ENCODE data around the gene PCDHB11. TPM values are rescaled to one million over a fixed set of nuclear protein-coding genes. Genes with fewer than 3 reads are reported as not detected.
"Not testable (repeated sequence)": the region's sequence is repeated elsewhere in the genome, so short reads cannot be mapped to it uniquely, and the experiment has no call there.

Gene PCDHB11
- polyA plus RNA-seq, result under 1 TPM in 2 of 4 donors, not detected in 2; 0.27 to 0.65 TPM
- long read RNA-seq, donor 1, result 0 reads
- long read RNA-seq, donor 2, result 0 reads
- long read RNA-seq, donor 3, result 0 reads
- long read RNA-seq, donor 4, full-length matches to known transcripts, result 1 of 1 reads
- long read RNA-seq, donor 4, partial matches to known transcripts, result 0 of 1 reads
- long read RNA-seq, donor 4, other reads (novel, unspliced or antisense), result 0 of 1 reads
- long read RNA-seq, donor 5, result 0 reads
- long read RNA-seq, donor 6, full-length matches to known transcripts, result 1 of 1 reads
- long read RNA-seq, donor 6, partial matches to known transcripts, result 0 of 1 reads
- long read RNA-seq, donor 6, other reads (novel, unspliced or antisense), result 0 of 1 reads
- long read RNA-seq, donor 7, full-length matches to known transcripts, result 3 of 3 reads
- long read RNA-seq, donor 7, partial matches to known transcripts, result 0 of 3 reads
- long read RNA-seq, donor 7, other reads (novel, unspliced or antisense), result 0 of 3 reads
- long read RNA-seq, donor 8, result 0 reads
- long read RNA-seq, donor 9, full-length matches to known transcripts, result 1 of 1 reads
- long read RNA-seq, donor 9, partial matches to known transcripts, result 0 of 1 reads
- long read RNA-seq, donor 9, other reads (novel, unspliced or antisense), result 0 of 1 reads
- long read RNA-seq, donor 10, full-length matches to known transcripts, result 5 of 5 reads
- long read RNA-seq, donor 10, partial matches to known transcripts, result 0 of 5 reads
- long read RNA-seq, donor 10, other reads (novel, unspliced or antisense), result 0 of 5 reads

GRCh38 chr5:141199359-141200235 lies at the start of gene PCDHB11:
TSS of gene PCDHB11 (plus strand) at chr5:141199627. CDS start at chr5:141199775, 148 bp downstream.
- FAIRE-seq (no peak), DNase-seq (no peak)

GRCh38 chr5:141149812-141150211 lies 49.6 kb upstream of the PCDHB11 start, which contains the start of gene PCDHB6:
TSS of gene PCDHB6 (plus strand) at chr5:141150057. CDS start at chr5:141150258, 201 bp downstream.
- no peaks in the 10 kb centered on the region for H3K27me3 ChIP-seq (ENCODE audit: control insufficient read depth in 3 of 3, insufficient read depth in 3 of 3, low read length in 3 of 3)
- H3K4me3 ChIP-seq (ENCODE audit: low read depth in 1 of 3, low read length in 3 of 3), result no peak within 1 kb of the TSS
- FAIRE-seq, result no peak
- DNase-seq, result no peak
- no peaks in the 10 kb centered on the region for H3K36me3 ChIP-seq (ENCODE audit: control insufficient read depth in 3 of 3, insufficient read depth in 2 of 3, low read depth in 1 of 3, low read length in 3 of 3)
- no peak within 1 kb of the TSS for H3K27ac ChIP-seq (ENCODE audit: low read depth in 1 of 3, low read length in 2 of 3)
- 18 to 32% (median 24%) methylated on average over 18 of the region's 18 CpGs for WGBS, 3 donors
- H3K9me3 ChIP-seq (ENCODE audit: control insufficient read depth in 2 of 2, insufficient read depth in 1 of 2, low read depth in 1 of 2, low read length in 1 of 2), result peaks cover 0 to 27% of the 10 kb centered on the region in 2 donors
- no peaks in the 10 kb centered on the region for H3K4me1 ChIP-seq (ENCODE audit: control insufficient read depth in 3 of 3, insufficient read depth in 2 of 3, low read depth in 1 of 3, low read length in 2 of 3)

More at GRCh38 chr5:141199359-141200235, at the start of gene PCDHB11:
- no peaks in the 10 kb centered on the region for H3K36me3 ChIP-seq (ENCODE audit: control insufficient read depth in 3 of 3, insufficient read depth in 2 of 3, low read depth in 1 of 3, low read length in 3 of 3)
- H3K4me3 ChIP-seq (ENCODE audit: low read depth in 1 of 3, low read length in 3 of 3), result no peak within 1 kb of the TSS
- peaks cover 0 to 3% (median 0%) of the 10 kb centered on the region in 3 donors for H3K27me3 ChIP-seq (ENCODE audit: control insufficient read depth in 3 of 3, insufficient read depth in 3 of 3, low read length in 3 of 3)
- H3K4me1 ChIP-seq (ENCODE audit: control insufficient read depth in 3 of 3, insufficient read depth in 2 of 3, low read depth in 1 of 3, low read length in 2 of 3), result no peaks in the 10 kb centered on the region
- H3K9me3 ChIP-seq (ENCODE audit: control insufficient read depth in 2 of 2, insufficient read depth in 1 of 2, low read depth in 1 of 2, low read length in 1 of 2), result peaks cover 0 to 32% of the 10 kb centered on the region in 2 donors
- 36 to 52% (median 40%) methylated on average over 21 of the region's 21 CpGs for WGBS, 3 donors
- no peak within 1 kb of the TSS for H3K27ac ChIP-seq (ENCODE audit: low read depth in 1 of 3, low read length in 2 of 3)

GRCh38 chr5:141150224-141150992 lies 49.0 kb upstream of the PCDHB11 start:
- Histone ChIP-seq H3K27me3 (ENCODE audit: control insufficient read depth in 3 of 3, insufficient read depth in 3 of 3, low read length in 3 of 3) (no peaks in the 10 kb centered on the region), H3K27ac (ENCODE audit: low read depth in 1 of 3, low read length in 2 of 3) (no peak overlapping the region), H3K36me3 (ENCODE audit: control insufficient read depth in 3 of 3, insufficient read depth in 2 of 3, low read depth in 1 of 3, low read length in 3 of 3) (no peaks in the 10 kb centered on the region), H3K9me3 (ENCODE audit: control insufficient read depth in 2 of 2, insufficient read depth in 1 of 2, low read depth in 1 of 2, low read length in 1 of 2) (peaks cover 0 to 29% of the 10 kb centered on the region in 2 donors), H3K4me1 (ENCODE audit: control insufficient read depth in 3 of 3, insufficient read depth in 2 of 3, low read depth in 1 of 3, low read length in 2 of 3) (no peaks in the 10 kb centered on the region), H3K4me3 (ENCODE audit: low read depth in 1 of 3, low read length in 3 of 3) (no peak overlapping the region)
- FAIRE-seq (no peak), DNase-seq (no peak)
- WGBS, 3 donors, result 47 to 61% (median 54%) methylated on average over 33 of the region's 33 CpGs

- H3K4me1 ChIP-seq (ENCODE audit: control insufficient read depth in 3 of 3, insufficient read depth in 2 of 3, low read depth in 1 of 3, low read length in 2 of 3), result no peaks in the 10 kb centered on the region
- H3K4me3 ChIP-seq (ENCODE audit: low read depth in 1 of 3, low read length in 3 of 3), result no peak overlapping the region
- no peaks in the 10 kb centered on the region for H3K27me3 ChIP-seq (ENCODE audit: control insufficient read depth in 3 of 3, insufficient read depth in 3 of 3, low read length in 3 of 3)
- peaks cover 0 to 31% of the 10 kb centered on the region in 2 donors for H3K9me3 ChIP-seq (ENCODE audit: control insufficient read depth in 2 of 2, insufficient read depth in 1 of 2, low read depth in 1 of 2, low read length in 1 of 2)
- H3K27ac ChIP-seq (ENCODE audit: low read depth in 1 of 3, low read length in 2 of 3), result no peak overlapping the region
- no peaks in the 10 kb centered on the region for H3K36me3 ChIP-seq (ENCODE audit: control insufficient read depth in 3 of 3, insufficient read depth in 2 of 3, low read depth in 1 of 3, low read length in 3 of 3)
- FAIRE-seq (no peak), DNase-seq (no peak)
- 48 to 56% (median 53%) methylated on average over 13 of the region's 13 CpGs for WGBS, 3 donors
Measured at GRCh38 chr5:141150993-141151325, 48.5 kb upstream of the PCDHB11 start.

- not testable (repeated sequence) for H3K27ac ChIP-seq (ENCODE audit: low read depth in 1 of 3, low read length in 2 of 3); H3K27me3 ChIP-seq (ENCODE audit: control insufficient read depth in 3 of 3, insufficient read depth in 3 of 3, low read length in 3 of 3); FAIRE-seq; H3K36me3 ChIP-seq (ENCODE audit: control insufficient read depth in 3 of 3, insufficient read depth in 2 of 3, low read depth in 1 of 3, low read length in 3 of 3); H3K4me3 ChIP-seq (ENCODE audit: low read depth in 1 of 3, low read length in 3 of 3); H3K4me1 ChIP-seq (ENCODE audit: control insufficient read depth in 3 of 3, insufficient read depth in 2 of 3, low read depth in 1 of 3, low read length in 2 of 3); DNase-seq
- WGBS, 3 donors, result 45 to 68% (median 66%) methylated on average over 21 to 39 of the region's 41 CpGs
- H3K9me3 ChIP-seq (ENCODE audit: control insufficient read depth in 2 of 2, insufficient read depth in 1 of 2, low read depth in 1 of 2, low read length in 1 of 2), result peaks cover 0 to 38% of the 10 kb centered on the region in 2 donors
Measured at GRCh38 chr5:141151632-141152031, 47.8 kb upstream of the PCDHB11 start.

GRCh38 chr5:141152096-141152495 lies 47.3 kb upstream of the PCDHB11 start:
- FAIRE-seq, result not testable (repeated sequence)

GRCh38 chr5:141155540-141156374 lies 43.7 kb upstream of the PCDHB11 start:
- no peak for DNase-seq
- no peak overlapping the region for H3K4me3 ChIP-seq (ENCODE audit: low read depth in 1 of 3, low read length in 3 of 3)
- peaks cover 0 to 37% of the 10 kb centered on the region in 2 donors for H3K9me3 ChIP-seq (ENCODE audit: control insufficient read depth in 2 of 2, insufficient read depth in 1 of 2, low read depth in 1 of 2, low read length in 1 of 2)
- H3K36me3 ChIP-seq (ENCODE audit: control insufficient read depth in 3 of 3, insufficient read depth in 2 of 3, low read depth in 1 of 3, low read length in 3 of 3), result no peaks in the 10 kb centered on the region
- no peaks in the 10 kb centered on the region for H3K4me1 ChIP-seq (ENCODE audit: control insufficient read depth in 3 of 3, insufficient read depth in 2 of 3, low read depth in 1 of 3, low read length in 2 of 3)
- WGBS, 3 donors, result 36 to 48% (median 38%) methylated on average over 21 of the region's 21 CpGs
- no peaks in the 10 kb centered on the region for H3K27me3 ChIP-seq (ENCODE audit: control insufficient read depth in 3 of 3, insufficient read depth in 3 of 3, low read length in 3 of 3)
- FAIRE-seq, result no peak
- H3K27ac ChIP-seq (ENCODE audit: low read depth in 1 of 3, low read length in 2 of 3), result no peak overlapping the region

More at GRCh38 chr5:141152096-141152495, 47.3 kb upstream of the PCDHB11 start:
- WGBS, 3 donors, result 31 to 51% (median 50%) methylated on average over 24 to 36 of the region's 36 CpGs
- not testable (repeated sequence) for H3K36me3 ChIP-seq (ENCODE audit: control insufficient read depth in 3 of 3, insufficient read depth in 2 of 3, low read depth in 1 of 3, low read length in 3 of 3); H3K4me3 ChIP-seq (ENCODE audit: low read depth in 1 of 3, low read length in 3 of 3); H3K27ac ChIP-seq (ENCODE audit: low read depth in 1 of 3, low read length in 2 of 3); H3K4me1 ChIP-seq (ENCODE audit: control insufficient read depth in 3 of 3, insufficient read depth in 2 of 3, low read depth in 1 of 3, low read length in 2 of 3); DNase-seq; H3K27me3 ChIP-seq (ENCODE audit: control insufficient read depth in 3 of 3, insufficient read depth in 3 of 3, low read length in 3 of 3)
- peaks cover 0 to 43% of the 10 kb centered on the region in 2 donors for H3K9me3 ChIP-seq (ENCODE audit: control insufficient read depth in 2 of 2, insufficient read depth in 1 of 2, low read depth in 1 of 2, low read length in 1 of 2)
